ENCODE data around the gene ENOX1.

ENOX1 gene

GRCh38 chr13:43800828-43801227 is 14.1 kb upstream of the ENOX1 start:
- no peak for TF ChIP-seq CTCF (IDR thresholded peaks at IDR 0.05; ENCODE audit: low read length)
- no peak for TF ChIP-seq EZH2 (IDR thresholded peaks at IDR 0.05; ENCODE audit: borderline replicate concordance, low read length)
- Histone ChIP-seq H3K36me3 (ENCODE audit: insufficient read depth, low read length) (no peaks in the 10 kb centered on the region), H3K9me3 (ENCODE audit: low read length) (no peaks in the 10 kb centered on the region), H3K79me2 (ENCODE audit: insufficient read depth, low read length) (no peaks in the 10 kb centered on the region), H3F3A (ENCODE audit: insufficient read depth, low read length) (no peaks in the 10 kb centered on the region), H3K4me3 (ENCODE audit: low read depth, low read length, poor library complexity, severe bottlenecking) (no peak overlapping the region), H2AFZ (ENCODE audit: low read length) (no peak overlapping the region), H4K20me1 (ENCODE audit: insufficient read depth, low read length) (no peaks in the 10 kb centered on the region), H3K9ac (ENCODE audit: low read length) (no peak overlapping the region), H3K27me3 (ENCODE audit: insufficient read depth, low read length) (no peaks in the 10 kb centered on the region), H3K4me1 (ENCODE audit: insufficient read depth, low read length, severe bottlenecking) (no peaks in the 10 kb centered on the region), H3K9me2 (ENCODE audit: low read depth, low read length) (no peaks in the 10 kb centered on the region), H3K27ac (ENCODE audit: low read depth, low read length, poor library complexity, severe bottlenecking) (no peak overlapping the region), H3K4me2 (ENCODE audit: low read length) (no peak overlapping the region)

GRCh38 chr13:43799191-43799590 is 12.4 kb upstream of the ENOX1 start:
- no peaks in the 10 kb centered on the region for H3F3A ChIP-seq (ENCODE audit: insufficient read depth, low read length)
- H3K9me3 ChIP-seq (ENCODE audit: low read length): no peaks in the 10 kb centered on the region
- no peak for TF ChIP-seq EZH2 (IDR thresholded peaks at IDR 0.05; ENCODE audit: borderline replicate concordance, low read length)
- no peak for TF ChIP-seq CTCF (IDR thresholded peaks at IDR 0.05; ENCODE audit: low read length)
- H3K9ac ChIP-seq (ENCODE audit: low read length): no peak overlapping the region
- no peak overlapping the region for H2AFZ ChIP-seq (ENCODE audit: low read length)
- no peak overlapping the region for H3K4me2 ChIP-seq (ENCODE audit: low read length)
- H3K4me3 ChIP-seq (ENCODE audit: low read depth, low read length, poor library complexity, severe bottlenecking): no peak overlapping the region
- H3K9me2 ChIP-seq (ENCODE audit: low read depth, low read length): no peaks in the 10 kb centered on the region
- no peaks in the 10 kb centered on the region for H3K27me3 ChIP-seq (ENCODE audit: insufficient read depth, low read length)
- H3K79me2 ChIP-seq (ENCODE audit: insufficient read depth, low read length): no peaks in the 10 kb centered on the region
- no peak overlapping the region for H3K27ac ChIP-seq (ENCODE audit: low read depth, low read length, poor library complexity, severe bottlenecking)
- no peaks in the 10 kb centered on the region for H3K4me1 ChIP-seq (ENCODE audit: insufficient read depth, low read length, severe bottlenecking)
- H4K20me1 ChIP-seq (ENCODE audit: insufficient read depth, low read length): no peaks in the 10 kb centered on the region
- no peaks in the 10 kb centered on the region for H3K36me3 ChIP-seq (ENCODE audit: insufficient read depth, low read length)

GRCh38 chr13:43797869-43798268 is 11.1 kb upstream of the ENOX1 start:
- H3K9ac ChIP-seq (ENCODE audit: low read length): no peak overlapping the region

More at GRCh38 chr13:43797869-43798268, 11.1 kb upstream of the ENOX1 start:
- Histone ChIP-seq H3K4me3 (ENCODE audit: low read depth, low read length, poor library complexity, severe bottlenecking) (no peak overlapping the region), H3K27ac (ENCODE audit: low read depth, low read length, poor library complexity, severe bottlenecking) (no peak overlapping the region), H3K9me2 (ENCODE audit: low read depth, low read length) (no peaks in the 10 kb centered on the region), H3F3A (ENCODE audit: insufficient read depth, low read length) (no peaks in the 10 kb centered on the region), H2AFZ (ENCODE audit: low read length) (no peak overlapping the region), H3K4me1 (ENCODE audit: insufficient read depth, low read length, severe bottlenecking) (no peaks in the 10 kb centered on the region), H3K4me2 (ENCODE audit: low read length) (no peak overlapping the region), H4K20me1 (ENCODE audit: insufficient read depth, low read length) (no peaks in the 10 kb centered on the region), H3K9me3 (ENCODE audit: low read length) (no peaks in the 10 kb centered on the region), H3K79me2 (ENCODE audit: insufficient read depth, low read length) (no peaks in the 10 kb centered on the region), H3K36me3 (ENCODE audit: insufficient read depth, low read length) (no peaks in the 10 kb centered on the region), H3K27me3 (ENCODE audit: insufficient read depth, low read length) (no peaks in the 10 kb centered on the region)
- TF ChIP-seq CTCF (IDR thresholded peaks at IDR 0.05; ENCODE audit: low read length): no peak
- no peak for TF ChIP-seq EZH2 (IDR thresholded peaks at IDR 0.05; ENCODE audit: borderline replicate concordance, low read length)

Measured in OCI-LY1 (cell line).